ENCODE data around the gene MLEC. TPM values are rescaled to one million over a fixed set of nuclear protein-coding genes. Genes with fewer than 3 reads are reported as not detected.

MLEC gene
- total RNA-seq, 1 experiment from 2014 or later = 181 TPM

DNA sequence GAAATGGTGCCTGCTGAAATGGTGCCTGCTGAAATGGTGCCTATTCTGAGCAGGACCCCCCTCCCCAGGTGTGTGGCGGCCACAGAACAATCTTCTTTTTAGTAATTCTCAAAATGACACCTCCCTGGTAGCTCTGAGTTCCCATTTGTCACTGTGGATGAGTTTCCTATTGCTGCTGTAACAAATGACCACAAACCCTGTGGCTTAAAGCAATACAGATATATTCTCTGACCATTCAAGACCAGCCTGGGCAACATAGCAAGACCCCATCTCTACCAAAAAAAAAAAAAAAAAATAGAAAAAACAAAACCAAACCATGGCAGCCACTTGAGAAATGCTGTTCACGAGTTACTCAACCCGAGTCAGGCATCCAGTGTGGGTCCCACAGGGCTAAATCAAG is 46.6 kb downstream of the MLEC start:
- Histone ChIP-seq H3K9ac (ENCODE audit: extremely low read depth, insufficient read length, low read length) (no peak overlapping the region), H3K27ac (ENCODE audit: insufficient read length, low read depth, low read length) (no peak overlapping the region), H2BK15ac (ENCODE audit: low read depth, low read length) (no peak overlapping the region), H3K79me1 (ENCODE audit: insufficient read depth, low read depth, low read length, poor library complexity, severe bottlenecking) (no peaks in the 10 kb centered on the region), H2AFZ (ENCODE audit: low read length) (no peak overlapping the region), H3K14ac (ENCODE audit: insufficient read depth, low read length) (no peak overlapping the region), H3K4me2 (ENCODE audit: insufficient read depth, insufficient read length, low read length) (no peak overlapping the region), H4K20me1 (ENCODE audit: control insufficient read depth, insufficient read depth, insufficient read length) (no peaks in the 10 kb centered on the region), H3K4me1 (ENCODE audit: insufficient read depth, low read length) (no peaks in the 10 kb centered on the region), H3T11ph (ENCODE audit: low read length) (no peak overlapping the region), H4K5ac (ENCODE audit: insufficient read length, low read depth, low read length) (no peak overlapping the region), H3K27me3 (ENCODE audit: insufficient read depth, low read length) (no peaks in the 10 kb centered on the region), H3K9me3 (ENCODE audit: control insufficient read depth, low read depth, low read length) (no peaks in the 10 kb centered on the region), H2BK12ac (ENCODE audit: insufficient read length, low read depth, low read length) (no peak overlapping the region), H4K91ac (ENCODE audit: insufficient read length, low read depth, low read length) (no peak overlapping the region), H2AK5ac (ENCODE audit: insufficient read length, low read length) (no peak overlapping the region), H3K18ac (ENCODE audit: insufficient read length, low read depth, low read length) (no peak overlapping the region), H4K8ac (replicated peaks; ENCODE audit: insufficient read length, low read depth, low read length) (no peak overlapping the region), H2BK120ac (ENCODE audit: low read depth, low read length, poor library complexity, severe bottlenecking) (no peak overlapping the region), H3K23me2 (ENCODE audit: insufficient read length, low read depth, low read length, poor library complexity, severe bottlenecking) (no peaks in the 10 kb centered on the region), H3K4ac (ENCODE audit: low read depth, low read length) (no peak overlapping the region), H2BK5ac (ENCODE audit: insufficient read length, low read length) (no peak overlapping the region), H2BK20ac (ENCODE audit: low read depth, low read length, poor library complexity, severe bottlenecking) (no peak overlapping the region), H3K79me2 (ENCODE audit: insufficient read depth, low read length) (no peaks in the 10 kb centered on the region), H3K23ac (ENCODE audit: insufficient read length, low read depth, low read length) (no peak overlapping the region), H3K56ac (ENCODE audit: insufficient read length, low read depth, low read length) (no peak overlapping the region)
- H3K4me3 Mint-ChIP-seq = no peak overlapping the region
- peak overlapping the region in 1 of 3 experiments; percentile 35; a peak in 1 of 7 replicates for H3K27ac Mint-ChIP-seq
- no peaks in the 10 kb centered on the region for H3K27me3 Mint-ChIP-seq (ENCODE audit: low read depth)
- peaks cover 12 to 29% (median 27%) of the 10 kb centered on the region in 3 experiments for H3K36me3 Mint-ChIP-seq (ENCODE audit: insufficient read depth in 1 of 3, low read depth in 3 of 3)
- TF ChIP-seq CTCF (conservative IDR thresholded peaks at IDR 0.05) = no peak
- DNase-seq = no peak
- no peaks in the 10 kb centered on the region for H3K4me1 Mint-ChIP-seq
- no CpG with 5 or more reads among the region's 3 CpGs for WGBS (ENCODE audit: extremely low coverage, insufficient read length, low lambda C conversion rate)
- peaks cover 7 to 10% of the 10 kb centered on the region in 2 experiments; a peak in 2 of 5 replicates for H3K9me3 Mint-ChIP-seq
